H9 (cell line): ENCODE data around the gene CFAP46. TPM values are rescaled to one million over a fixed set of nuclear protein-coding genes. Genes with fewer than 3 reads are reported as not detected.

Experiments
- DNase-seq: peaks from one replicate; pipeline ENCODE4 v3.0.0-alpha.2; 2017
- H2AFZ ChIP-seq: one replicate; pipeline ENCODE4 v1.6.1; 2013; ENCODE audit warnings: mild to moderate bottlenecking, low read length, control low read depth, moderate library complexity
- H2AK5ac ChIP-seq: 2 replicates; pipeline ENCODE4 v1.6.1; 2013; ENCODE audit warnings: low read length, control low read depth, mixed read lengths; ENCODE audit not compliant: insufficient read length
- H2BK120ac ChIP-seq: one replicate; pipeline ENCODE4 v1.6.1; 2013; ENCODE audit warnings: low read depth, mild to moderate bottlenecking, low read length, control low read depth, inconsistent platforms; ENCODE audit not compliant: poor library complexity, severe bottlenecking
- H2BK12ac ChIP-seq: 2 replicates; pipeline ENCODE4 v1.6.1; 2013; ENCODE audit warnings: low read length, control low read depth, mixed read lengths, low read depth; ENCODE audit not compliant: insufficient read length
- H2BK15ac ChIP-seq: 2 replicates; pipeline ENCODE4 v1.6.1; 2013; ENCODE audit warnings: low read depth, low read length, control low read depth
- H2BK20ac ChIP-seq: one replicate; pipeline ENCODE4 v1.6.1; 2013; ENCODE audit warnings: low read depth, mild to moderate bottlenecking, low read length, control low read depth, inconsistent platforms; ENCODE audit not compliant: poor library complexity, severe bottlenecking
- H2BK5ac ChIP-seq: 2 replicates; pipeline ENCODE4 v1.6.1; 2013; ENCODE audit warnings: low read length, control low read depth, mixed read lengths; ENCODE audit not compliant: insufficient read length
- H3K14ac ChIP-seq: 2 replicates; pipeline ENCODE4 v1.6.1; 2013; ENCODE audit warnings: low read length, control low read depth; ENCODE audit not compliant: insufficient read depth
- H3K18ac ChIP-seq: 2 replicates; pipeline ENCODE4 v1.6.1; 2013; ENCODE audit warnings: low read depth, mild to moderate bottlenecking, mixed read lengths, low read length, control low read depth; ENCODE audit not compliant: insufficient read length
- H3K23ac ChIP-seq: 2 replicates; pipeline ENCODE4 v1.6.1; 2013; ENCODE audit warnings: low read length, control low read depth, mixed read lengths, low read depth; ENCODE audit not compliant: insufficient read length
- H3K23me2 ChIP-seq: 2 replicates; pipeline ENCODE4 v1.6.1; 2013; ENCODE audit warnings: low read depth, mild to moderate bottlenecking, mixed read lengths, low read length, control low read depth; ENCODE audit not compliant: insufficient read length, poor library complexity, severe bottlenecking
- H3K27ac ChIP-seq: 2 replicates; pipeline ENCODE4 v1.5.1; 2013; ENCODE audit warnings: low read length, control low read depth, mixed read lengths, low read depth; ENCODE audit not compliant: insufficient read length
- H3K27me3 ChIP-seq: 2 replicates; pipeline ENCODE4 v1.6.1; 2013; ENCODE audit warnings: low read length, control low read depth, inconsistent platforms; ENCODE audit not compliant: insufficient read depth
- H3K4ac ChIP-seq: 2 replicates; pipeline ENCODE4 v1.6.1; 2013; ENCODE audit warnings: low read depth, mild to moderate bottlenecking, control low read depth, inconsistent platforms, low read length, moderate library complexity
- H3K4me1 ChIP-seq: 2 replicates; pipeline ENCODE4 v1.6.1; 2013; ENCODE audit warnings: low read length, control low read depth, inconsistent platforms; ENCODE audit not compliant: insufficient read depth
- H3K4me2 ChIP-seq: 2 replicates; pipeline ENCODE4 v1.6.1; 2013; ENCODE audit warnings: low read length, control low read depth, mixed read lengths; ENCODE audit not compliant: insufficient read length, insufficient read depth
- H3K56ac ChIP-seq: 2 replicates; pipeline ENCODE4 v1.6.1; 2013; ENCODE audit warnings: low read depth, mild to moderate bottlenecking, mixed read lengths, low read length, control low read depth; ENCODE audit not compliant: insufficient read length
- H3K79me1 ChIP-seq: 2 replicates; pipeline ENCODE4 v1.6.1; 2013; ENCODE audit warnings: low read depth, mild to moderate bottlenecking, moderate library complexity, low read length, control low read depth, inconsistent platforms; ENCODE audit not compliant: insufficient read depth, poor library complexity, severe bottlenecking
- H3K79me2 ChIP-seq: 2 replicates; pipeline ENCODE4 v1.6.1; 2013; ENCODE audit warnings: low read length, control low read depth, inconsistent platforms; ENCODE audit not compliant: insufficient read depth
- H3K9ac ChIP-seq: 2 replicates; pipeline ENCODE4 v1.6.1; 2013; ENCODE audit warnings: low read length, control low read depth, mixed read lengths; ENCODE audit not compliant: insufficient read length; ENCODE audit errors: extremely low read depth
- H3K9me3 ChIP-seq: one replicate; pipeline ENCODE4 v1.6.1; 2013; ENCODE audit warnings: low read depth, low read length, inconsistent platforms; ENCODE audit not compliant: control insufficient read depth
- H3T11ph ChIP-seq: one replicate; pipeline ENCODE4 v1.6.1; 2013; ENCODE audit warnings: mild to moderate bottlenecking, low read length, control low read depth, inconsistent platforms
- H4K20me1 ChIP-seq: one replicate; pipeline ENCODE4 v1.6.1; 2013; ENCODE audit not compliant: control insufficient read depth, insufficient read length, insufficient read depth
- H4K5ac ChIP-seq: 2 replicates; pipeline ENCODE4 v1.6.1; 2013; ENCODE audit warnings: low read depth, mild to moderate bottlenecking, mixed read lengths, low read length, control low read depth; ENCODE audit not compliant: insufficient read length
- H4K8ac ChIP-seq: replicated peaks from 2 replicates; pipeline ENCODE4 v1.6.1; 2013; ENCODE audit warnings: low read length, control low read depth, mixed read lengths, low read depth; ENCODE audit not compliant: insufficient read length
- H4K91ac ChIP-seq: 2 replicates; pipeline ENCODE4 v1.6.1; 2013; ENCODE audit warnings: low read depth, mild to moderate bottlenecking, moderate library complexity, mixed read lengths, low read length, control low read depth; ENCODE audit not compliant: insufficient read length
- H3K27ac Mint-ChIP-seq, 3 experiments: 2 replicates in 2 of 3; 3 replicates in 1 of 3; pipeline ENCODE4 v1.8.0; 2020 to 2021; ENCODE audit warnings: mixed read lengths in 3 of 3, mild to moderate bottlenecking in 1 of 3, moderate library complexity in 1 of 3
- H3K27me3 Mint-ChIP-seq: 2 replicates; pipeline ENCODE4 v1.8.0; 2021; ENCODE audit warnings: low read depth, mild to moderate bottlenecking, moderate library complexity, mixed read lengths
- H3K36me3 Mint-ChIP-seq, 3 experiments: 2 replicates in 2 of 3; 3 replicates in 1 of 3; pipeline ENCODE4 v1.8.0; 2020 to 2021; ENCODE audit warnings: low read depth in 3 of 3, mixed read lengths in 3 of 3; ENCODE audit not compliant: insufficient read depth in 1 of 3
- H3K4me1 Mint-ChIP-seq, 2 experiments: 2 replicates each; pipeline ENCODE4 v1.8.0; 2020; ENCODE audit warnings: mixed read lengths in 2 of 2
- H3K4me3 Mint-ChIP-seq, 2 experiments: 2 replicates in 1 of 2; 3 replicates in 1 of 2; pipeline ENCODE4 v1.8.0; 2020 to 2021; ENCODE audit warnings: mild to moderate bottlenecking in 2 of 2, mixed read lengths in 2 of 2, moderate library complexity in 1 of 2
- H3K9me3 Mint-ChIP-seq, 2 experiments: 2 replicates in 1 of 2; 3 replicates in 1 of 2; pipeline ENCODE4 v1.8.0; 2020; ENCODE audit warnings: mild to moderate bottlenecking in 2 of 2, mixed read lengths in 2 of 2, moderate library complexity in 1 of 2
- WGBS: extraction: QIAGEN DNeasy Blood & Tissue Kit; methylation state at CpG from one replicate; pipeline ENCODE4 v1.1.7; 2013; ENCODE audit warnings: missing lambda C conversion rate, low lambda C conversion rate, mixed read lengths; ENCODE audit not compliant: insufficient read length; ENCODE audit errors: extremely low coverage; 5-methylcytosine and 5-hydroxymethylcytosine counted together
- total RNA-seq: library from RNA; stranded (reverse); gene quantifications from 2 replicates; pipeline ENCODE4 v1.2.1, GENCODE V29; 2021
- TF ChIP-seq, protein P1 (sequence below): fragments of 200-600 bp; sonication (generic); conservative IDR thresholded peaks from 3 replicates; pipeline ENCODE4 v1.8.0; 2021; ENCODE audit warnings: antibody characterized with exemption, mild to moderate bottlenecking

CFAP46 gene
- total RNA-seq, 1 experiment from 2014 or later = 3.1 TPM

GRCh38 chr10:132766291-132766690 lies 176.1 kb downstream of the CFAP46 start:
- Histone ChIP-seq H3K14ac (no peak overlapping the region), H3K9me3 (no peaks in the 10 kb centered on the region), H2BK20ac (no peak overlapping the region), H2AFZ (no peak overlapping the region), H3K27me3 (no peaks in the 10 kb centered on the region), H3K79me1 (no peaks in the 10 kb centered on the region), H4K91ac (no peak overlapping the region), H3K23ac (no peak overlapping the region), H3K27ac (no peak overlapping the region), H3K4me2 (no peak overlapping the region), H3K56ac (no peak overlapping the region), H2BK12ac (no peak overlapping the region), H3K23me2 (no peaks in the 10 kb centered on the region), H4K20me1 (peaks cover 2% of the 10 kb centered on the region), H3K9ac (no peak overlapping the region), H2BK5ac (no peak overlapping the region), H2BK120ac (no peak overlapping the region), H3K4ac (no peak overlapping the region), H4K8ac (no peak overlapping the region), H3K79me2 (no peaks in the 10 kb centered on the region), H2BK15ac (no peak overlapping the region), H3K4me1 (no peaks in the 10 kb centered on the region), H2AK5ac (no peak overlapping the region), H3K18ac (no peak overlapping the region), H4K5ac (no peak overlapping the region), H3T11ph (no peak overlapping the region)
- peak overlapping the region; percentile 54 to 91 (median 68); a peak in 3 of 7 replicates for H3K27ac Mint-ChIP-seq
- no peak overlapping the region for H3K4me3 Mint-ChIP-seq
- peaks cover 13 to 34% (median 15%) of the 10 kb centered on the region in 3 experiments for H3K36me3 Mint-ChIP-seq
- H3K4me1 Mint-ChIP-seq = no peaks in the 10 kb centered on the region
- H3K9me3 Mint-ChIP-seq = peaks cover 10 to 15% of the 10 kb centered on the region in 2 experiments; a peak in 4 of 5 replicates
- WGBS = no CpG with 5 or more reads among the region's 13 CpGs
- no peak for DNase-seq
- TF ChIP-seq, protein P1, sequence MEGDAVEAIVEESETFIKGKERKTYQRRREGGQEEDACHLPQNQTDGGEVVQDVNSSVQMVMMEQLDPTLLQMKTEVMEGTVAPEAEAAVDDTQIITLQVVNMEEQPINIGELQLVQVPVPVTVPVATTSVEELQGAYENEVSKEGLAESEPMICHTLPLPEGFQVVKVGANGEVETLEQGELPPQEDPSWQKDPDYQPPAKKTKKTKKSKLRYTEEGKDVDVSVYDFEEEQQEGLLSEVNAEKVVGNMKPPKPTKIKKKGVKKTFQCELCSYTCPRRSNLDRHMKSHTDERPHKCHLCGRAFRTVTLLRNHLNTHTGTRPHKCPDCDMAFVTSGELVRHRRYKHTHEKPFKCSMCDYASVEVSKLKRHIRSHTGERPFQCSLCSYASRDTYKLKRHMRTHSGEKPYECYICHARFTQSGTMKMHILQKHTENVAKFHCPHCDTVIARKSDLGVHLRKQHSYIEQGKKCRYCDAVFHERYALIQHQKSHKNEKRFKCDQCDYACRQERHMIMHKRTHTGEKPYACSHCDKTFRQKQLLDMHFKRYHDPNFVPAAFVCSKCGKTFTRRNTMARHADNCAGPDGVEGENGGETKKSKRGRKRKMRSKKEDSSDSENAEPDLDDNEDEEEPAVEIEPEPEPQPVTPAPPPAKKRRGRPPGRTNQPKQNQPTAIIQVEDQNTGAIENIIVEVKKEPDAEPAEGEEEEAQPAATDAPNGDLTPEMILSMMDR = no peak
- H3K27me3 Mint-ChIP-seq = peaks cover 2% of the 10 kb centered on the region; the same call in 1 of the 2 replicates
